HCEC 1CT (cell line): Measurements from ENCODE around the gene MORC2.

Source experiments
- DNase-seq: peaks from one replicate; pipeline ENCODE4 v3.0.0-alpha.2; 2017

Gene MORC2

GRCh38 chr22:30948930-30949342 is 19.6 kb downstream of the MORC2 start:
- DNase-seq, result no peak

GRCh38 chr22:30947816-30948454 is 20.6 kb downstream of the MORC2 start:
- DNase-seq, result peak; percentile 43

GRCh38 chr22:30947173-30947815 is 21.3 kb downstream of the MORC2 start:
- DNase-seq, result no peak

GRCh38 chr22:30946354-30946753 is 22.2 kb downstream of the MORC2 start:
- DNase-seq, result no peak

GRCh38 chr22:30945653-30946052 is 22.9 kb downstream of the MORC2 start:
- no peak for DNase-seq

- DNase-seq, result no peak
These were observed 23.6 kb downstream of the MORC2 start for GRCh38 chr22:30944986-30945385.

GRCh38 chr22:30943368-30943767 is 25.2 kb downstream of the MORC2 start:
- DNase-seq, result no peak

- no peak for DNase-seq
These were observed 27.2 kb downstream of the MORC2 start for GRCh38 chr22:30941363-30941740.

- DNase-seq, result no peak
These were observed 27.8 kb downstream of the MORC2 start for GRCh38 chr22:30940685-30941362.

- DNase-seq, result no peak
These were observed 34.5 kb downstream of the MORC2 start for GRCh38 chr22:30934053-30934452.

GRCh38 chr22:30933457-30933856 is 35.1 kb downstream of the MORC2 start:
- no peak for DNase-seq

GRCh38 chr22:30932661-30933060 is 35.9 kb downstream of the MORC2 start:
- DNase-seq, result no peak

GRCh38 chr22:30931541-30932300 is 36.9 kb downstream of the MORC2 start:
- DNase-seq, result no peak

- DNase-seq, result no peak
These were observed 38.3 kb downstream of the MORC2 start for GRCh38 chr22:30930228-30930627.

- DNase-seq, result no peak
These were observed 40.2 kb downstream of the MORC2 start for GRCh38 chr22:30928401-30928800.

- no peak for DNase-seq
These were observed 40.8 kb downstream of the MORC2 start for GRCh38 chr22:30927806-30928205.

GRCh38 chr22:30926706-30927105 is 41.9 kb downstream of the MORC2 start:
- DNase-seq, result no peak

GRCh38 chr22:30925667-30926066 is 42.9 kb downstream of the MORC2 start:
- no peak for DNase-seq

- DNase-seq, result no peak
These were observed 45.2 kb downstream of the MORC2 start for GRCh38 chr22:30923168-30923900.

GRCh38 chr22:30922151-30922611 is 46.4 kb downstream of the MORC2 start:
- no peak for DNase-seq

GRCh38 chr22:30921108-30921507 is 47.5 kb downstream of the MORC2 start:
- DNase-seq, result no peak

GRCh38 chr22:30920407-30920806 is 48.2 kb downstream of the MORC2 start:
- DNase-seq, result peak; percentile 42

GRCh38 chr22:30919973-30920372 is 48.6 kb downstream of the MORC2 start:
- DNase-seq, result no peak
